ENCODE results near the gene SCT. TPM values are rescaled to one million over a fixed set of nuclear protein-coding genes. Genes with fewer than 3 reads are reported as not detected.

SCT gene
- polyA plus RNA-seq, 3 donors, result not detected

- peak overlapping the region in 1 of 7 donors; percentile 23 for H3K27ac Mint-ChIP-seq
- no peaks in the 10 kb centered on the region for H3K9me3 Mint-ChIP-seq
- DNase-seq, result no peak
- H3K36me3 ChIP-seq (replicated peaks in 1 of 2; ENCODE audit: control insufficient read depth in 1 of 2, insufficient read depth in 2 of 2, low read length in 2 of 2), result peaks cover 82 to 97% of the 10 kb centered on the region in 2 donors
- H2AFZ ChIP-seq (ENCODE audit: insufficient read depth, low read depth, low read length, poor library complexity, severe bottlenecking), result no peak overlapping the region
- no peak overlapping the region for H3K4me3 Mint-ChIP-seq
- TF ChIP-seq, protein P1, sequence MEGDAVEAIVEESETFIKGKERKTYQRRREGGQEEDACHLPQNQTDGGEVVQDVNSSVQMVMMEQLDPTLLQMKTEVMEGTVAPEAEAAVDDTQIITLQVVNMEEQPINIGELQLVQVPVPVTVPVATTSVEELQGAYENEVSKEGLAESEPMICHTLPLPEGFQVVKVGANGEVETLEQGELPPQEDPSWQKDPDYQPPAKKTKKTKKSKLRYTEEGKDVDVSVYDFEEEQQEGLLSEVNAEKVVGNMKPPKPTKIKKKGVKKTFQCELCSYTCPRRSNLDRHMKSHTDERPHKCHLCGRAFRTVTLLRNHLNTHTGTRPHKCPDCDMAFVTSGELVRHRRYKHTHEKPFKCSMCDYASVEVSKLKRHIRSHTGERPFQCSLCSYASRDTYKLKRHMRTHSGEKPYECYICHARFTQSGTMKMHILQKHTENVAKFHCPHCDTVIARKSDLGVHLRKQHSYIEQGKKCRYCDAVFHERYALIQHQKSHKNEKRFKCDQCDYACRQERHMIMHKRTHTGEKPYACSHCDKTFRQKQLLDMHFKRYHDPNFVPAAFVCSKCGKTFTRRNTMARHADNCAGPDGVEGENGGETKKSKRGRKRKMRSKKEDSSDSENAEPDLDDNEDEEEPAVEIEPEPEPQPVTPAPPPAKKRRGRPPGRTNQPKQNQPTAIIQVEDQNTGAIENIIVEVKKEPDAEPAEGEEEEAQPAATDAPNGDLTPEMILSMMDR (IDR thresholded peaks at IDR 0.05), result no peak
- H3K9me3 ChIP-seq (replicated peaks in 1 of 2; ENCODE audit: control insufficient read depth in 1 of 2, insufficient read depth in 1 of 2, low read length in 2 of 2), result no peaks in the 10 kb centered on the region
- intact Hi-C loops (cut with micrococcal nuclease), result no loop called here
- H4K20me1 ChIP-seq (ENCODE audit: insufficient read depth, low read length), result peaks cover 68% of the 10 kb centered on the region
- H3K4me1 Mint-ChIP-seq, result peaks cover 6% of the 10 kb centered on the region
- H3K36me3 Mint-ChIP-seq, result peaks cover 80 to 97% of the 10 kb centered on the region in 2 donors
- H3K4me1 ChIP-seq (ENCODE audit: control insufficient read depth in 1 of 2, insufficient read depth in 2 of 2, low read length in 2 of 2), result peaks cover 3 to 4% of the 10 kb centered on the region in 2 donors
- no peak overlapping the region for H3K27ac ChIP-seq (ENCODE audit: low read depth in 1 of 2, low read length in 2 of 2)
- H3K79me2 ChIP-seq (ENCODE audit: insufficient read depth, low read length), result peaks cover 22% of the 10 kb centered on the region
- peaks cover 0 to 2% (median 0%) of the 10 kb centered on the region in 3 donors for H3K27me3 Mint-ChIP-seq (ENCODE audit: low read depth in 3 of 3)
- no peaks in the 10 kb centered on the region for H3K27me3 ChIP-seq (ENCODE audit: control insufficient read depth in 2 of 2, insufficient read depth in 2 of 2, low read length in 2 of 2)
- 100% methylated on average over 15 of the region's 21 CpGs for WGBS (ENCODE audit: insufficient coverage)
- no peak overlapping the region for H3K9ac ChIP-seq (ENCODE audit: insufficient read depth, low read length, poor library complexity, severe bottlenecking)
- H3K4me2 ChIP-seq (replicated peaks; ENCODE audit: extremely low read depth, low read length, poor library complexity, severe bottlenecking), result no peak overlapping the region
- no peak overlapping the region for H3K4me3 ChIP-seq (replicated peaks in 1 of 3; ENCODE audit: low read depth in 2 of 3, low read length in 3 of 3)
Measured at GRCh38 chr11:593347-593746, 33.6 kb downstream of the SCT start.

- Histone ChIP-seq H2AFZ (ENCODE audit: insufficient read depth, low read depth, low read length, poor library complexity, severe bottlenecking) (no peak overlapping the region), H3K4me1 (ENCODE audit: control insufficient read depth in 1 of 2, insufficient read depth in 2 of 2, low read length in 2 of 2) (peaks cover 8% of the 10 kb centered on the region in 2 donors), H3K9ac (ENCODE audit: insufficient read depth, low read length, poor library complexity, severe bottlenecking) (no peak overlapping the region), H3K79me2 (ENCODE audit: insufficient read depth, low read length) (peaks cover 22% of the 10 kb centered on the region), H3K27ac (ENCODE audit: low read depth in 1 of 2, low read length in 2 of 2) (no peak overlapping the region), H3K9me3 (replicated peaks in 1 of 2; ENCODE audit: control insufficient read depth in 1 of 2, insufficient read depth in 1 of 2, low read length in 2 of 2) (no peaks in the 10 kb centered on the region), H3K27me3 (ENCODE audit: control insufficient read depth in 2 of 2, insufficient read depth in 2 of 2, low read length in 2 of 2) (no peaks in the 10 kb centered on the region), H3K4me2 (replicated peaks; ENCODE audit: extremely low read depth, low read length, poor library complexity, severe bottlenecking) (no peak overlapping the region), H3K36me3 (replicated peaks in 1 of 2; ENCODE audit: control insufficient read depth in 1 of 2, insufficient read depth in 2 of 2, low read length in 2 of 2) (peaks cover 78 to 93% of the 10 kb centered on the region in 2 donors), H3K4me3 (replicated peaks in 1 of 3; ENCODE audit: low read depth in 2 of 3, low read length in 3 of 3) (no peak overlapping the region), H4K20me1 (ENCODE audit: insufficient read depth, low read length) (peaks cover 65% of the 10 kb centered on the region)
- Mint-ChIP-seq H3K4me3 (no peak overlapping the region), H3K27ac (no peak overlapping the region), H3K9me3 (no peaks in the 10 kb centered on the region), H3K36me3 (peaks cover 80 to 96% of the 10 kb centered on the region in 2 donors), H3K4me1 (peaks cover 10% of the 10 kb centered on the region), H3K27me3 (ENCODE audit: low read depth in 3 of 3) (peaks cover 0 to 2% (median 0%) of the 10 kb centered on the region in 3 donors)
- intact Hi-C loops (cut with micrococcal nuclease), result no loop called here
- TF ChIP-seq, protein P1 (IDR thresholded peaks at IDR 0.05), result no peak
- 97% methylated on average over 6 of the region's 10 CpGs for WGBS (ENCODE audit: insufficient coverage)
- no peak for DNase-seq
Measured at GRCh38 chr11:592918-593317, 34.1 kb downstream of the SCT start.
